ENCODE data around the gene NUBPL.

The NUBPL gene

DNA sequence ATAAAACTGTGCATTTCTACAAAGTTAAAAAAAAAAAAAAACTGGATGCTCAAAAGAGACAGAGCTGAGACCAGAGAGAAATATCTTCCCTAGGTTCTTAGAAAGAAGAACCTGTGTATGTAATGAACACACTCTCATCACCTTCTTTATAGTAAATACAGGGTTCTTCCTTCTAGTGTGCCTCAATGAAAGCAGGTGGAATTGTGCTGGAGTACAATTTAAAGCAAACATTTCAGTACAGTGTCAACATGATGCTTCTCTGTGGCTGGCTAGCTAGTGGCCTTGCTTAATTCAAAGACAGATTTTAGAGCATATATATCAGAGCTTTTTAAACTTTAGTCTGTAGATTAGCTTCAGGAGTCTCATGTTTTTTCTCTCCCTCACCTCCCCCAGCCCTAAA is 266.1 kb downstream of the NUBPL start:
- Histone ChIP-seq H3K27ac (no peak overlapping the region), H3K9me3 (ENCODE audit: control insufficient read depth, low read length) (no peaks in the 10 kb centered on the region), H3K4me3 (ENCODE audit: low read depth, low read length) (no peak overlapping the region), H3K9ac (no peak overlapping the region), H3K79me2 (no peaks in the 10 kb centered on the region), H3K27me3 (ENCODE audit: control insufficient read depth, insufficient read depth, low read length) (no peaks in the 10 kb centered on the region), H3K4me1 (peaks cover 2% of the 10 kb centered on the region), H2AFZ (no peak overlapping the region), H3K36me3 (ENCODE audit: control insufficient read depth, insufficient read depth, low read length) (no peaks in the 10 kb centered on the region), H3K4me2 (ENCODE audit: low read length) (no peak overlapping the region)
- TF ChIP-seq, protein P1, sequence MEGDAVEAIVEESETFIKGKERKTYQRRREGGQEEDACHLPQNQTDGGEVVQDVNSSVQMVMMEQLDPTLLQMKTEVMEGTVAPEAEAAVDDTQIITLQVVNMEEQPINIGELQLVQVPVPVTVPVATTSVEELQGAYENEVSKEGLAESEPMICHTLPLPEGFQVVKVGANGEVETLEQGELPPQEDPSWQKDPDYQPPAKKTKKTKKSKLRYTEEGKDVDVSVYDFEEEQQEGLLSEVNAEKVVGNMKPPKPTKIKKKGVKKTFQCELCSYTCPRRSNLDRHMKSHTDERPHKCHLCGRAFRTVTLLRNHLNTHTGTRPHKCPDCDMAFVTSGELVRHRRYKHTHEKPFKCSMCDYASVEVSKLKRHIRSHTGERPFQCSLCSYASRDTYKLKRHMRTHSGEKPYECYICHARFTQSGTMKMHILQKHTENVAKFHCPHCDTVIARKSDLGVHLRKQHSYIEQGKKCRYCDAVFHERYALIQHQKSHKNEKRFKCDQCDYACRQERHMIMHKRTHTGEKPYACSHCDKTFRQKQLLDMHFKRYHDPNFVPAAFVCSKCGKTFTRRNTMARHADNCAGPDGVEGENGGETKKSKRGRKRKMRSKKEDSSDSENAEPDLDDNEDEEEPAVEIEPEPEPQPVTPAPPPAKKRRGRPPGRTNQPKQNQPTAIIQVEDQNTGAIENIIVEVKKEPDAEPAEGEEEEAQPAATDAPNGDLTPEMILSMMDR (IDR thresholded peaks at IDR 0.05): no peak

DNA sequence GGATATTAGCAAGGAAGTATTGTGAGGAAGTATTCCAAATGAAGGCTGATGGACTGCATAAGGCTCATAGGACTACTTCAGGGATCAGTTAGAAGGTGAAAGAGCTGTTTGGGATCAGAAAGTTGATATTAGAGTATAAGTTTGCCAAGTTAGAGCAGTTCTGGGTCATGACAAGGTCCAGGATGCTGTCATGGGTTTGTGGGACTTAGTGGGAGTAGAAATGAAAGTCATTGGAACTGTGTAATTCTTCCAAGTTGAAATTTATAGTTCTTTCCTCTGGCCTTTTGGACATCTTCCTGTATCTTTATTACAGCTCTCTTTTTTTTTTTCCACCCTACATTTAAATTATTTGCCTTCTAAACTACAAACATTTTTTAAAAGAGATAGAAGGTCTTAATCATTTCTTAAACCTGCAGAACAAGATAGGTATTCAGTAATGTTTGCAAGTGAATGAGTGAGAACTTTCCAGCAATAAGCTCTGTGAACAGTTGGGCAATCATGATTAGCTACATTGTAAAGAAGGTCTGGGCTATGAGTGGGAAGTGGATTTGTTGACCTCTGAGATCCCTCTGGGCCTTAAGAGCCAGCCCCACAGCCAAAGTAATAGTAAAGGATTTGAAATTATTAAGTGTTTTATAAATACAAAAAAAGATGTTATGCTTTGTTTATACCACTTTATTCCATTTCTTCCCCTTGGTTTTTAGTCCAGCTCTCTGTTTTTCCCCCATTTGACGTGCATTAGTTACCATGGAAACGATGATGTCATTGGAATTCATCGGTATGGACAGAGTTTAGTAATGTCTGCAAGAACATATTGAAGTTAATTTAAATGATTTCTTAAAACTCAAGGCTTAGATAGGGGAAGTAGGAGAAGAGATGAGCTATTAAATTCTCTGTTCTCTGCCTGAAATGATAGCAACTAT is 268.0 kb downstream of the NUBPL start:
- Histone ChIP-seq H3K9me3 (ENCODE audit: control insufficient read depth, low read length) (no peaks in the 10 kb centered on the region), H2AFZ (no peak overlapping the region), H3K4me3 (ENCODE audit: low read depth, low read length) (no peak overlapping the region), H3K36me3 (ENCODE audit: control insufficient read depth, insufficient read depth, low read length) (no peaks in the 10 kb centered on the region), H3K9ac (no peak overlapping the region), H3K27me3 (ENCODE audit: control insufficient read depth, insufficient read depth, low read length) (no peaks in the 10 kb centered on the region), H3K27ac (no peak overlapping the region), H3K4me2 (ENCODE audit: low read length) (no peak overlapping the region), H3K4me1 (peaks cover 2% of the 10 kb centered on the region), H3K79me2 (no peaks in the 10 kb centered on the region)
- TF ChIP-seq, protein P1 (IDR thresholded peaks at IDR 0.05): no peak

DNA sequence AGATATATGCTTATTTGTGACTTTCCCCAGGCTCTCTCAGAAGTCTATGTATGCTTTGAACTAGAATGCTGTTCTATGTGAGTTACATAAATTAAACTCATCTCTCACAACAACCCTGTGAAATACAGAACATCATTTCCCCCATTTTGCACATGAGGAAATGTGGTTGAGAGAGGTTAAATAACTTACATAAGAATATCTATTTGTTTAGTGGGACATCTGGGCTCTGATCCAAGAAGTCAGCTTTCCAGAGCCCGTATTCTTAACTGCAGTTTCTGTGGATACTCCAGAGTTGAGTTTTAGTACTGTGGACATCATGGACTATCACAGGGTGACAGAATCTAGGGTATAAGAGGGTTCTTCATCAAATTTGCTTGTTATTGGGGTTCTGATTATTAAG is 273.4 kb downstream of the NUBPL start:
- H2AFZ ChIP-seq: no peak overlapping the region
- H3K9me3 ChIP-seq (ENCODE audit: control insufficient read depth, low read length): no peaks in the 10 kb centered on the region
- H3K4me1 ChIP-seq: no peaks in the 10 kb centered on the region
- no peaks in the 10 kb centered on the region for H3K36me3 ChIP-seq (ENCODE audit: control insufficient read depth, insufficient read depth, low read length)
- TF ChIP-seq, protein P1 (IDR thresholded peaks at IDR 0.05): no peak
- no peak overlapping the region for H3K4me3 ChIP-seq (ENCODE audit: low read depth, low read length)
- no peak overlapping the region for H3K27ac ChIP-seq
- H3K27me3 ChIP-seq (ENCODE audit: control insufficient read depth, insufficient read depth, low read length): no peaks in the 10 kb centered on the region
- H3K79me2 ChIP-seq: no peaks in the 10 kb centered on the region
- no peak overlapping the region for H3K9ac ChIP-seq
- H3K4me2 ChIP-seq (ENCODE audit: low read length): no peak overlapping the region

DNA sequence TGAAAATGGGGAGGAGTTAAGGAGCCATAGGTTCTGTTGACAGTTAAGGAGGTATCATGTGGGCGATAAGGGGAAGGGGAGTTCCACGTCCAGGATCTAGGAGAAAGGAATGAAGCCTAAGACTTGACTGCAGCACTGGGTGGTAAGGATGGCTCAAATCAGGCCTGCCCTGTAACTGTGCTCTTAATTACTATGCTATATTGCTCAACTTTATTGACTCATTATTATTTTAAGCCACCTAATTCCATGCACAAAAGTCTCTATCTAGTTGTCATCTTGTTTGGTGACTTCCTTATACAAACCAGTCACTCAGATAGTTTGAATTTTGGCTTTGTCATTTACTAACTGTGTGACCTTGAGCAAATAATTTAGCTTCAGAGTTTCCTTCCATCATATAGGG is 273.8 kb downstream of the NUBPL start:
- Histone ChIP-seq H3K4me1 (no peaks in the 10 kb centered on the region), H3K27me3 (ENCODE audit: control insufficient read depth, insufficient read depth, low read length) (no peaks in the 10 kb centered on the region)

More for the DNA sequence above, 273.8 kb downstream of the NUBPL start:
- no peak overlapping the region for H3K9ac ChIP-seq
- H3K79me2 ChIP-seq: no peaks in the 10 kb centered on the region
- no peak overlapping the region for H2AFZ ChIP-seq
- no peak overlapping the region for H3K27ac ChIP-seq
- no peaks in the 10 kb centered on the region for H3K36me3 ChIP-seq (ENCODE audit: control insufficient read depth, insufficient read depth, low read length)
- TF ChIP-seq, protein P1 (IDR thresholded peaks at IDR 0.05): no peak
- no peak overlapping the region for H3K4me2 ChIP-seq (ENCODE audit: low read length)
- no peaks in the 10 kb centered on the region for H3K9me3 ChIP-seq (ENCODE audit: control insufficient read depth, low read length)
- no peak overlapping the region for H3K4me3 ChIP-seq (ENCODE audit: low read depth, low read length)
